H1 (cell line): Measurements from ENCODE around the gene DHX29. TPM values are rescaled to one million over a fixed set of nuclear protein-coding genes. Genes with fewer than 3 reads are reported as not detected.

Experiments
- RNF2 ChIP-seq: fragments of 200-900, 300-1000 bp; sonication (generic); IDR thresholded peaks from 2 replicates; pipeline ENCODE4 v1.7.1; 2016; ENCODE audit warnings: borderline replicate concordance, low read depth, mild to moderate bottlenecking, antibody characterized with exemption, low read length; ENCODE audit not compliant: poor library complexity, severe bottlenecking; ENCODE audit errors: missing control alignments
- TBP ChIP-seq: IDR thresholded peaks from 2 replicates; pipeline ENCODE4 v1.6.1; 2011; ENCODE audit warnings: low read depth, low read length, improper control_type of control experiment
- polyA plus RNA-seq, 7 experiments: library from polyadenylated mRNA; depleted of rRNA in 3 of 7; stranded (reverse) in 5 of 7; unstranded in 2 of 7; fragments of >200 nt in 5 of 7; fragments of 200-250 nt in 2 of 7; gene quantifications; 1 replicate in 5 of 7; 2 replicates in 1 of 7; 4 replicates in 1 of 7; pipeline versions ENCODE4 v1.2.1 to v1.2.3, GENCODE V29; 2011 to 2013; ENCODE audit warnings: missing spikeins in 2 of 7, mixed read lengths in 2 of 7
- total RNA-seq: library from RNA; stranded (reverse); fragmentation: NEBNext Ultra II Directional; extraction: Animal tissue kit (Norgen Biotek cat#: 25700); gene quantifications from 2 replicates; pipeline ENCODE4 v1.2.1, GENCODE V29; 2021
- TF ChIP-seq, protein P1 (sequence below): IDR thresholded peaks from 2 replicates; pipeline ENCODE4 v1.6.1; 2011; ENCODE audit warnings: low read depth, mild to moderate bottlenecking, low read length; ENCODE audit not compliant: insufficient read depth

Gene DHX29
- total and polyA plus RNA-seq, 2 of the 8 experiments (the other 6 are each of a cell fraction or from before 2014, with no cell fraction given), result 3.4 to 32.1 TPM

DNA sequence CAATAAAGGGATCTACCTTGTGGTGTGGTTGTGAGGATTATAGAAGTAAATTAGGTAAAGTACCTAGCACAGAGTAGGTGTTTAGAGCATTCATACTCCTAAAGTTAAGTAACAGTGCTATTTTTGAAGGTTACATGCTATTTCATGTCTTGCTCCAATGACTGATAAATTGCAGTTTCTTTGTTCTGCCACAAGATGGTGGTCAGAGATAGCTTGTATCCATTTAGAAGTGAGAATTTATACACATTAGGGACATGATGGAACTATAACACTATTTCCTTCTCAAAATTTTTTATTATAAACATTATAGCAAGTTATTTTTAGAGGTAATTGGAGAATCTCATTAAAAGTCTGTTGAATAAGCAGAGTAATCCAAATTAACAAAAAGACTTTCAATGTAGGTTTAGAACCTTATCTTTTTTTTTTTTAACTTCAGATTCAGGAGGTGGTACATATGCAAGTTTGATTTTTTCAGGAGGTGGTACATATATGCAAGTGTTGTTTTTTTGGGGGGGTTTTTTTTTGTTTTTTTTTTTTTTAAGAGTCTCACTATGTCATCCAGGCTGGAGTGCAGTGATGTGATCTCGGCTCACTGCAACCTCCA lies 17.4 kb upstream of the DHX29 start (continued):
- TF ChIP-seq, protein P1, sequence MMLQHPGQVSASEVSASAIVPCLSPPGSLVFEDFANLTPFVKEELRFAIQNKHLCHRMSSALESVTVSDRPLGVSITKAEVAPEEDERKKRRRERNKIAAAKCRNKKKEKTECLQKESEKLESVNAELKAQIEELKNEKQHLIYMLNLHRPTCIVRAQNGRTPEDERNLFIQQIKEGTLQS, result no peak
- no peak for TF ChIP-seq TBP
- no peak for TF ChIP-seq RNF2
